K562 (cell line): ENCODE data around the gene SLFNL1. TPM values are rescaled to one million over a fixed set of nuclear protein-coding genes. Genes with fewer than 3 reads are reported as not detected.

Source experiments
- ATAC-seq: fragments of 200-7000 bp; cut with Tn5 transposase; 3 replicates; pipeline ENCODE4 v1.9.1; 2020; ENCODE audit warnings: moderate library complexity
- BruUV-seq: library from RNA; stranded (reverse); fragments of 400-500 nt; replicated peaks from 2 replicates; lab custom pipeline; 2021; lab: Mats Ljungman, UMichigan
- CTCF ChIA-PET: fragments of 300-600 bp; formaldehyde crosslinking; extraction: SDS; loops from one replicate; lab custom pipeline; 2021; ENCODE audit warnings: low intra/inter-chr PET ratio; lab: Yijun Ruan, JAX
- POLR2A ChIA-PET: fragments of 300-600, 350-650 bp; sonication (Branson Sonifier 250); formaldehyde crosslinking; extraction: SDS; loops from one replicate; lab custom pipeline; 2021; ENCODE audit warnings: antibody characterized with exemption, inconsistent platforms; lab: Yijun Ruan, JAX
- DNase-seq, 4 experiments: peaks; one replicate each; pipeline versions ENCODE4 v3.0.0 to v3.0.0-alpha.2; 2011 to 2018; ENCODE audit warnings: low spot score in 3 of 4, mixed read lengths in 3 of 4; ENCODE audit errors: extremely low read depth in 1 of 4
- FAIRE-seq: peaks from 2 replicates; lab custom pipeline; 2011; peaks lifted over from hg19 to GRCh38; lab: Jason Lieb, UNC
- H2AFZ ChIP-seq: 2 replicates; pipeline ENCODE4 v1.6.0; 2011; ENCODE audit warnings: low read depth, low read length, control low read depth, inconsistent platforms
- H3K27ac ChIP-seq: fragments of 200-600 bp; 3 replicates; pipeline ENCODE4 v1.8.0; 2011; ENCODE audit warnings: low read depth, mild to moderate bottlenecking, control low read depth, inconsistent platforms, low read length, moderate library complexity, mixed read lengths; ENCODE audit errors: extremely low read depth
- H3K27me3 ChIP-seq, 2 experiments: fragments of 300-600 bp in 1 of 2; 2 replicates in 1 of 2; 3 replicates in 1 of 2; pipeline versions ENCODE4 v1.6.0 to v1.8.0; 2011; ENCODE audit warnings: inconsistent platforms in 2 of 2, low read length in 2 of 2, mild to moderate bottlenecking in 1 of 2, mixed read lengths in 1 of 2, moderate library complexity in 1 of 2; ENCODE audit not compliant: control insufficient read depth in 2 of 2, insufficient read depth in 2 of 2
- H3K36me3 ChIP-seq: fragments of 300-600 bp; 3 replicates; pipeline ENCODE4 v1.8.0; 2011; ENCODE audit warnings: mild to moderate bottlenecking, low read length, inconsistent platforms; ENCODE audit not compliant: control insufficient read depth, insufficient read depth
- H3K4me1 ChIP-seq, 2 experiments: fragments of 200-600 bp in 1 of 2; replicated peaks in 1 of 2; 2 replicates in 1 of 2; 3 replicates in 1 of 2; pipeline versions ENCODE4 v1.5.1 to v1.8.0; 2011; ENCODE audit warnings: inconsistent platforms in 2 of 2, low read length in 2 of 2, mild to moderate bottlenecking in 1 of 2, mixed read lengths in 1 of 2, moderate library complexity in 1 of 2; ENCODE audit not compliant: control insufficient read depth in 2 of 2, insufficient read depth in 2 of 2
- H3K4me2 ChIP-seq: 2 replicates; pipeline ENCODE4 v1.6.1; 2011; ENCODE audit warnings: low read length, control low read depth, inconsistent platforms, mixed read lengths; ENCODE audit not compliant: insufficient read depth
- H3K4me3 ChIP-seq: fragments of 200-600 bp; sonication (generic), shearing (Covaris generic); 2 replicates; pipeline ENCODE4 v1.5.1; 2016; ENCODE audit warnings: control low read depth, inconsistent platforms
- H3K79me2 ChIP-seq: fragments of 200-600 bp; 3 replicates; pipeline ENCODE4 v1.8.0; 2011; ENCODE audit warnings: low read length, inconsistent platforms; ENCODE audit not compliant: control insufficient read depth, insufficient read depth
- H3K9ac ChIP-seq, 2 experiments: 2 replicates each; pipeline versions ENCODE4 v1.6.0 to v1.6.1; 2011; ENCODE audit warnings: low read depth in 2 of 2, low read length in 2 of 2, control low read depth in 1 of 2, inconsistent platforms in 1 of 2, mild to moderate bottlenecking in 1 of 2, mixed read lengths in 1 of 2; ENCODE audit not compliant: insufficient read depth in 1 of 2
- H3K9me1 ChIP-seq: one replicate; pipeline ENCODE4 v1.6.0; 2011; ENCODE audit warnings: inconsistent platforms, mild to moderate bottlenecking, low read length, moderate library complexity; ENCODE audit not compliant: control insufficient read depth, insufficient read depth
- H3K9me3 ChIP-seq: replicated peaks from 2 replicates; pipeline ENCODE4 v1.5.1; 2011; ENCODE audit warnings: low read depth, low read length, inconsistent platforms; ENCODE audit not compliant: control insufficient read depth, insufficient read depth
- H4K20me1 ChIP-seq: replicated peaks from 2 replicates; pipeline ENCODE4 v1.6.1; 2011; ENCODE audit warnings: low read length, inconsistent platforms, mixed read lengths; ENCODE audit not compliant: control insufficient read depth, insufficient read depth
- MAFF ChIP-seq: IDR thresholded peaks from 2 replicates; pipeline ENCODE4 v1.6.1; 2012; ENCODE audit warnings: low read length, improper control_type of control experiment
- MEF2D ChIP-seq: conservative IDR thresholded peaks from 2 replicates; pipeline ENCODE4 v1.6.1; 2016; ENCODE audit warnings: low read depth, missing genetic modification characterization, missing compliant biosample characterization
- RFX7 ChIP-seq: fragments of 250-450 bp; sonication (Bioruptor Pico); IDR thresholded peaks from 2 replicates; pipeline ENCODE4 v1.5.1; 2021; ENCODE audit warnings: mild to moderate bottlenecking
- XRCC5 ChIP-seq: fragments of 200-400 bp; formaldehyde crosslinking; IDR thresholded peaks from 2 replicates; pipeline ENCODE4 v1.6.1; 2017; ENCODE audit warnings: low read depth, mild to moderate bottlenecking, low read length
- WGBS: fragments of 100-300 bp; shearing (Covaris generic); methylation state at CpG from one replicate; pipeline ENCODE4 v1.1.6; 2016; ENCODE audit warnings: low coverage, mixed read lengths; ENCODE audit not compliant: insufficient coverage; ENCODE audit errors: missing lambda C conversion rate; 5-methylcytosine and 5-hydroxymethylcytosine counted together
- in situ Hi-C: fragments of 300-500 bp; cut with MboI; formaldehyde crosslinking; loops from 4 replicates; pipeline ENCODE4 v1.15.0; 2018; ENCODE audit warnings: inconsistent platforms, mixed read lengths
- intact Hi-C: fragments of 100-400 bp; cut with micrococcal nuclease; formaldehyde crosslinking; loops from 2 replicates; pipeline ENCODE4 v1.14.2; 2022
- polyA plus RNA-seq, 8 experiments: library from polyadenylated mRNA; depleted of rRNA in 4 of 8; stranded (reverse) in 5 of 8; unstranded in 3 of 8; fragments of >200 nt; fragmentation: Nextera tagmentation in 2 of 8; fragmentation: Illumina TruSeq in 1 of 8; extraction: Ambion mirVana in 2 of 8; extraction: Trizol in 1 of 8; gene quantifications; 2 replicates each; pipeline versions ENCODE4 v1.2.1 to v1.2.3, GENCODE V29; 2011 to 2014; ENCODE audit warnings: inconsistent platforms in 1 of 8, missing spikeins in 1 of 8
- total RNA-seq, 7 experiments: library from RNA; depleted of rRNA in 6 of 7; stranded (reverse); fragments of >200 nt in 6 of 7; fragmentation: Illumina TruSeq in 2 of 7; extraction: Trizol in 2 of 7; gene quantifications; 2 replicates each; pipeline versions ENCODE4 v1.2.1 to v1.2.3, GENCODE V29; 2011 to 2021; ENCODE audit warnings: low replicate concordance in 1 of 7
- TF ChIP-seq, protein P1 (sequence below): sonication (generic); formaldehyde crosslinking; IDR thresholded peaks from 2 replicates; pipeline ENCODE4 v1.9.0; 2022; ENCODE audit warnings: mild to moderate bottlenecking, missing genetic modification reagents
- TF ChIP-seq, protein P2 (sequence below): fragments of 250-450 bp; sonication (Bioruptor Pico); IDR thresholded peaks from 2 replicates; pipeline ENCODE4 v1.8.0; 2021; ENCODE audit warnings: moderate library complexity, mild to moderate bottlenecking, inconsistent platforms

The SLFNL1 gene
- total and polyA plus RNA-seq, 9 of the 15 experiments (the other 6 are each of a cell fraction or from before 2014, with no cell fraction given): 0.05 to 0.14 (median 0.06) TPM; not detected in 5

DNA sequence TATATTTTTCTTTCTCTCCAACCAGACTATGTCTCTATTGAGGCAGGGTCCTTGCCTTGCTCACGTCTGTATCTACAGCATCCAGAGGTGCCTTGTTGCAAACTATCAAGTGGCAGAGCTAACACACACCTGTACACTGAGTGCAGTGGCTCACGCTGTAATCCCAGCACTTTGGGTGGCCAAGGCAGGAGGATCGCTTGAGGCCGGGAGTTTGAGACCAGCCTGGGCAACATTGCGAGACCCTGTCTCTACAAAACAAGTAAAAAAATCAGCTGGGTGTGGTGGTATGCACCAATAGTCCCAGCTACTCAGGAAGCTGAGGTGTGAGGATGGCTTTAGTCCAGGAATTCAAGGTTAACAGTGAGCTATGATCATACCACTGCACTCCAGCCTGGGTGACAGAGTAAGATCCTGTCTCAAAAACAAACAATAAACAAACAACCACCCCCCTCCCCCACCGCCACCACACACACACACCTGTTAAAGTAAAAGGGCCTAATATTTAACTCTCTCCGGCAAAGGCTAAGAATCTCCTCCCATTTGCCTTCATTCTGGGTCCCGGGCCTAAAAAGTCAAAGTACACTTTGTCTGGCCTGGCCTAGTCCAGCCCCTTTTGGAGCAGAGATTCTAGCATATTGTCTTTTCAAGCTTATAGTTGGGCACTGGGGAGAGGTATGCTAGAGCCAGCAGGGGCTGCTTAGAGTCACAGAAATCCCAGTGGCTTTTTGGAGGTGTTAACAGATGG, 9.5 kb upstream of the SLFNL1 start:
- TF ChIP-seq, protein P1, sequence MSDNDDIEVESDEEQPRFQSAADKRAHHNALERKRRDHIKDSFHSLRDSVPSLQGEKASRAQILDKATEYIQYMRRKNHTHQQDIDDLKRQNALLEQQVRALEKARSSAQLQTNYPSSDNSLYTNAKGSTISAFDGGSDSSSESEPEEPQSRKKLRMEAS (CRISPR knock-in tag): no peak
- TF ChIP-seq MAFF: no peak
- TF ChIP-seq XRCC5: no peak
- TF ChIP-seq, protein P2, sequence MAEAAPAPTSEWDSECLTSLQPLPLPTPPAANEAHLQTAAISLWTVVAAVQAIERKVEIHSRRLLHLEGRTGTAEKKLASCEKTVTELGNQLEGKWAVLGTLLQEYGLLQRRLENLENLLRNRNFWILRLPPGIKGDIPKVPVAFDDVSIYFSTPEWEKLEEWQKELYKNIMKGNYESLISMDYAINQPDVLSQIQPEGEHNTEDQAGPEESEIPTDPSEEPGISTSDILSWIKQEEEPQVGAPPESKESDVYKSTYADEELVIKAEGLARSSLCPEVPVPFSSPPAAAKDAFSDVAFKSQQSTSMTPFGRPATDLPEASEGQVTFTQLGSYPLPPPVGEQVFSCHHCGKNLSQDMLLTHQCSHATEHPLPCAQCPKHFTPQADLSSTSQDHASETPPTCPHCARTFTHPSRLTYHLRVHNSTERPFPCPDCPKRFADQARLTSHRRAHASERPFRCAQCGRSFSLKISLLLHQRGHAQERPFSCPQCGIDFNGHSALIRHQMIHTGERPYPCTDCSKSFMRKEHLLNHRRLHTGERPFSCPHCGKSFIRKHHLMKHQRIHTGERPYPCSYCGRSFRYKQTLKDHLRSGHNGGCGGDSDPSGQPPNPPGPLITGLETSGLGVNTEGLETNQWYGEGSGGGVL (CRISPR knock-in tag): no peak
- TF ChIP-seq RFX7 (CRISPR knock-in tag): no peak
- no peak for TF ChIP-seq MEF2D
- Histone ChIP-seq H3K9me1 (no peaks in the 10 kb centered on the region), H3K4me2 (no peak overlapping the region), H3K4me3 (no peak overlapping the region), H3K79me2 (no peaks in the 10 kb centered on the region), H3K27ac (no peak overlapping the region), H3K4me1 (peaks cover 2 to 3% of the 10 kb centered on the region in 2 experiments; a peak in 2 of 5 replicates), H3K27me3 (no peaks in the 10 kb centered on the region), H4K20me1 (no peaks in the 10 kb centered on the region), H3K9ac (no peak overlapping the region), H3K9me3 (peaks cover 3% of the 10 kb centered on the region), H3K36me3 (peaks cover 63% of the 10 kb centered on the region), H2AFZ (no peak overlapping the region)
- FAIRE-seq: no peak
- intact Hi-C loops (loop anchor here (10.0 kb wide), 1 partner anchor 394 kb away; no protein-coding TSS in a partner anchor), in situ Hi-C loops (no loop called here)
- ChIA-PET POLR2A (interaction anchor here (0.7 to 0.8 kb wide), 2 partner anchors 9 to 11 kb away, joined by 3 read pairs; no protein-coding TSS in a partner anchor), CTCF (no interaction called here)
- no peak for DNase-seq
- WGBS: 94% methylated on average over 8 of the region's 8 CpGs
- BruUV-seq: no TSS peak
- ATAC-seq: no peak
